Keratinocyte (primary cell): ENCODE data around the gene MAPKAPK3. TPM values are rescaled to one million over a fixed set of nuclear protein-coding genes. Genes with fewer than 3 reads are reported as not detected.

Experiments
- DNase-seq: peaks from one replicate; pipeline ENCODE4 v3.0.0-alpha.2; 2011; ENCODE audit warnings: low read depth, missing footprints, low spot score
- FAIRE-seq: peaks from 2 replicates; lab custom pipeline; 2011; peaks lifted over from hg19 to GRCh38; lab: Jason Lieb, UNC
- H2AFZ ChIP-seq: 2 replicates; pipeline ENCODE4 v1.6.0; 2012; ENCODE audit warnings: low read length, control low read depth, inconsistent platforms; ENCODE audit not compliant: control insufficient read depth
- H3K27ac ChIP-seq: 2 replicates; pipeline ENCODE4 v1.5.1; 2011; ENCODE audit warnings: low read length; ENCODE audit not compliant: control insufficient read depth, insufficient read depth
- H3K27me3 ChIP-seq: 3 replicates; pipeline ENCODE4 v1.6.0; 2011; ENCODE audit warnings: low read length; ENCODE audit not compliant: control insufficient read depth, insufficient read depth; ENCODE audit errors: extremely low read depth
- H3K36me3 ChIP-seq, 2 experiments: 2 replicates in 1 of 2; 3 replicates in 1 of 2; pipeline ENCODE4 v1.5.1; 2011; ENCODE audit warnings: low read length in 2 of 2, mild to moderate bottlenecking in 1 of 2; ENCODE audit not compliant: control insufficient read depth in 2 of 2, insufficient read depth in 2 of 2; ENCODE audit errors: extremely low read depth in 1 of 2
- H3K4me1 ChIP-seq: 3 replicates; pipeline ENCODE4 v1.5.1; 2011; ENCODE audit warnings: low read length; ENCODE audit not compliant: control insufficient read depth, insufficient read depth; ENCODE audit errors: extremely low read depth
- H3K4me2 ChIP-seq: 3 replicates; pipeline ENCODE4 v1.6.0; 2011; ENCODE audit warnings: low read depth, low read length; ENCODE audit not compliant: control insufficient read depth, insufficient read depth; ENCODE audit errors: extremely low read depth
- H3K4me3 ChIP-seq, 3 experiments: fragments of 200-600 bp in 1 of 3; sonication (generic) in 1 of 3; 2 replicates in 2 of 3; 3 replicates in 1 of 3; pipeline ENCODE4 v1.5.1; 2011 to 2016; ENCODE audit warnings: low read length in 3 of 3, mild to moderate bottlenecking in 3 of 3, control low read depth in 2 of 3, inconsistent platforms in 1 of 3, low read depth in 1 of 3, mixed read lengths in 1 of 3, mixed run types in 1 of 3, moderate library complexity in 1 of 3; ENCODE audit not compliant: control insufficient read depth in 2 of 3, insufficient read depth in 2 of 3; ENCODE audit errors: extremely low read depth in 1 of 3
- H3K79me2 ChIP-seq: 2 replicates; pipeline ENCODE4 v1.6.0; 2012; ENCODE audit warnings: low read length; ENCODE audit not compliant: control insufficient read depth, insufficient read depth
- H3K9ac ChIP-seq: 3 replicates; pipeline ENCODE4 v1.6.0; 2011; ENCODE audit warnings: low read length; ENCODE audit not compliant: control insufficient read depth, insufficient read depth; ENCODE audit errors: extremely low read depth
- H3K9me1 ChIP-seq: 3 replicates; pipeline ENCODE4 v1.6.0; 2011; ENCODE audit warnings: low read length; ENCODE audit not compliant: control insufficient read depth, insufficient read depth; ENCODE audit errors: extremely low read depth
- H3K9me3 ChIP-seq: 2 replicates; pipeline ENCODE4 v1.5.1; 2012; ENCODE audit warnings: low read depth, low read length; ENCODE audit not compliant: control insufficient read depth
- H4K20me1 ChIP-seq: 3 replicates; pipeline ENCODE4 v1.6.0; 2011; ENCODE audit warnings: low read length; ENCODE audit not compliant: control insufficient read depth, insufficient read depth; ENCODE audit errors: extremely low read depth
- EZH2 ChIP-seq: IDR thresholded peaks from one replicate; pipeline ENCODE4 v1.6.1; 2012; ENCODE audit warnings: inconsistent platforms, mild to moderate bottlenecking, low read length, moderate library complexity
- dilution Hi-C: fragments of 300-500 bp; cut with MboI; formaldehyde crosslinking; loops from one replicate; pipeline ENCODE4 v1.7.0; 2020; ENCODE audit warnings: low sequenced_read_pairs; ENCODE audit not compliant: extremely low pct_ligation_motif_present
- polyA plus RNA-seq, 5 experiments: library from polyadenylated mRNA; depleted of rRNA in 3 of 5; stranded (reverse) in 3 of 5; stranded (forward) in 1 of 5; unstranded in 1 of 5; fragments of >200 nt; gene quantifications; 1 replicate in 1 of 5; 2 replicates in 3 of 5; 3 replicates in 1 of 5; pipeline versions ENCODE4 v1.2.1 to v1.2.3, GENCODE V29; 2011 to 2012; ENCODE audit warnings: missing spikeins in 2 of 5, low read depth in 1 of 5, low replicate concordance in 1 of 5
- TF ChIP-seq, protein P1 (sequence below), 3 experiments: IDR thresholded peaks in 1 of 3; conservative IDR thresholded peaks in 1 of 3; optimal IDR thresholded peaks in 1 of 3; 2 replicates in 2 of 3; 3 replicates in 1 of 3; pipeline versions ENCODE3 to v1.5.1; 2011; ENCODE audit warnings: low read length in 3 of 3, mild to moderate bottlenecking in 3 of 3, moderate library complexity in 2 of 3, control low read depth in 1 of 3, inconsistent platforms in 1 of 3; ENCODE audit not compliant: insufficient read depth in 2 of 3; ENCODE audit errors: extremely low read depth in 1 of 3

MAPKAPK3 gene
- polyA plus RNA-seq, 1 donor (not counting 4 experiments of a cell fraction or from before 2014, with no cell fraction given) = 134 TPM

DNA sequence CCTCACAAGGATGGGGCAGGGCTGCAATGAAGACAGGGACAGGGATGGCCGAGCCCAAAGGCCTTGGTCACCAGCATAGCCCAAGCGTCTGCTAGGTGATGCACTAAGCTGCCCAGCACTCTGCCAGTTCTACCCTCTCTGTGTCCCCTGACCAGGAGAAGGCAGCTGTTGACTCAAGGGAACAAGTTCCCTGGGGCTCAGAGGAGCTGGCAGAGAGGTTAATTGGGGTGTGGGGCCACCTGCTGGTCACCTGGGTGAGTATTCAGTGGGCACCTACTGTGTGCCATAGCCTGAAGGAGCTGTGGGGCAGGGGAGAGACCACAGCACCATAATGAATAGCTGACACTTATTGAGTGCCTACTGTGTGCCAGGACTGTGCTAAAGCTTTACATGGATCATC, 35.8 kb downstream of the MAPKAPK3 start:
- H3K9me3 ChIP-seq = no peaks in the 10 kb centered on the region
- no peaks in the 10 kb centered on the region for H4K20me1 ChIP-seq
- FAIRE-seq = peak; percentile 68
- H3K27ac ChIP-seq = no peak overlapping the region
- no peaks in the 10 kb centered on the region for H3K9me1 ChIP-seq
- no peak overlapping the region for H3K9ac ChIP-seq
- H3K79me2 ChIP-seq = no peaks in the 10 kb centered on the region
- DNase-seq = no peak
- H3K4me2 ChIP-seq = no peak overlapping the region
- dilution Hi-C loops = no loop called here
- H3K27me3 ChIP-seq = no peaks in the 10 kb centered on the region
- no peak overlapping the region for H3K4me3 ChIP-seq
- H2AFZ ChIP-seq = no peak overlapping the region
- H3K36me3 ChIP-seq = peaks cover 6% of the 10 kb centered on the region in 2 experiments
- H3K4me1 ChIP-seq = peaks cover 5% of the 10 kb centered on the region
- no peak for TF ChIP-seq EZH2
- TF ChIP-seq, protein P1, sequence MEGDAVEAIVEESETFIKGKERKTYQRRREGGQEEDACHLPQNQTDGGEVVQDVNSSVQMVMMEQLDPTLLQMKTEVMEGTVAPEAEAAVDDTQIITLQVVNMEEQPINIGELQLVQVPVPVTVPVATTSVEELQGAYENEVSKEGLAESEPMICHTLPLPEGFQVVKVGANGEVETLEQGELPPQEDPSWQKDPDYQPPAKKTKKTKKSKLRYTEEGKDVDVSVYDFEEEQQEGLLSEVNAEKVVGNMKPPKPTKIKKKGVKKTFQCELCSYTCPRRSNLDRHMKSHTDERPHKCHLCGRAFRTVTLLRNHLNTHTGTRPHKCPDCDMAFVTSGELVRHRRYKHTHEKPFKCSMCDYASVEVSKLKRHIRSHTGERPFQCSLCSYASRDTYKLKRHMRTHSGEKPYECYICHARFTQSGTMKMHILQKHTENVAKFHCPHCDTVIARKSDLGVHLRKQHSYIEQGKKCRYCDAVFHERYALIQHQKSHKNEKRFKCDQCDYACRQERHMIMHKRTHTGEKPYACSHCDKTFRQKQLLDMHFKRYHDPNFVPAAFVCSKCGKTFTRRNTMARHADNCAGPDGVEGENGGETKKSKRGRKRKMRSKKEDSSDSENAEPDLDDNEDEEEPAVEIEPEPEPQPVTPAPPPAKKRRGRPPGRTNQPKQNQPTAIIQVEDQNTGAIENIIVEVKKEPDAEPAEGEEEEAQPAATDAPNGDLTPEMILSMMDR (optimal IDR thresholded peaks at IDR 0.05 in 1 of 3, IDR thresholded peaks at IDR 0.05 in 1 of 3, conservative IDR thresholded peaks at IDR 0.05 in 1 of 3; ENCODE audit: extremely low read depth in 1 of 3, insufficient read depth in 2 of 3, low read length in 3 of 3) = peak; percentile 55 to 86 (median 63)

DNA sequence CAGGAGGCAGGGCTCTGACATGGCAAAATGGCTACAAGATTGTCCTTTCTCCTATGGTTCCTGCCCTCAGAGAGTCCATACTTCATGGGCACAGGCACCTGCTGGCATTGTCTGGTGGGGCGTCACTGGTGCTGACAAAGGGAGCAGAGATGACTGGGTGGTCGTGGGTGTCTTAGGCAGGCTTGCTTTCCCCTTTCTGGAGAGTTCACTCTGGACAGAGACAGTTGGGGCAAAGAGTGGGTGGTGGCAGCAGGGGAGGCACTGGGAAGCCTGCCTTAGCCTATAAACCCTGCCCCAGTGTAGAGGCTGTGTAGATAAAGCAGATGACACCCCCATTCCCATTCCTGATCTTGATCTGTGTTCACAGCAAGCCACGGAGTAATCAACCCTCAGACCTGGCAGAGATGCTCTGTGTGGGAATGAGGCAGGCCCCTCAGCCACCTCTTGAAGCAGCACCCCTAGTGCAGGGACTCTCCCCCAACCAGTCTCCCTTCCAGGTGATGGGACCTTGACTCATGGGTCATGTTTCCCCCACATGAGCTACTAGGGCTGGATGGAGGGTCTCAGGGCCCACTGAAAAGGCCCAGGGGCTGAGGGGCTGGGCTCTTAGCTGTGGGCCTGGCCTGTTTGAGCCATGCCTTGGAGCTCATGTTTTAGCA, 37.1 kb downstream of the MAPKAPK3 start:
- no peak overlapping the region for H3K4me3 ChIP-seq
- peaks cover 14% of the 10 kb centered on the region for H3K4me1 ChIP-seq
- H3K79me2 ChIP-seq = no peaks in the 10 kb centered on the region
- FAIRE-seq = no peak
- peaks cover 0 to 5% of the 10 kb centered on the region in 2 experiments for H3K36me3 ChIP-seq
- no peak overlapping the region for H2AFZ ChIP-seq
- dilution Hi-C loops = no loop called here
- H3K4me2 ChIP-seq = no peak overlapping the region
- H3K9me1 ChIP-seq = no peaks in the 10 kb centered on the region
- no peak for DNase-seq
- no peak overlapping the region for H3K9ac ChIP-seq
- no peaks in the 10 kb centered on the region for H3K9me3 ChIP-seq
- H3K27ac ChIP-seq = no peak overlapping the region
- no peaks in the 10 kb centered on the region for H4K20me1 ChIP-seq
- H3K27me3 ChIP-seq = no peaks in the 10 kb centered on the region
- TF ChIP-seq EZH2 = no peak
- TF ChIP-seq, protein P1 (optimal IDR thresholded peaks at IDR 0.05 in 1 of 3, IDR thresholded peaks at IDR 0.05 in 1 of 3, conservative IDR thresholded peaks at IDR 0.05 in 1 of 3; ENCODE audit: extremely low read depth in 1 of 3, insufficient read depth in 2 of 3, low read length in 3 of 3) = no peak
